ENCODE measurements around the gene RNF175.

Gene RNF175

GRCh38 chr4:153791746-153792617 lies 32.2 kb upstream of the RNF175 start:
- Histone ChIP-seq H3K36me3 (ENCODE audit: low read depth) (no peaks in the 10 kb centered on the region), H3K27me3 (ENCODE audit: insufficient read depth, poor library complexity, severe bottlenecking) (peaks cover 69% of the 10 kb centered on the region), H3K27ac (ENCODE audit: poor library complexity, severe bottlenecking) (no peak overlapping the region), H3K4me3 (ENCODE audit: severe bottlenecking) (no peak overlapping the region), H3K9me3 (ENCODE audit: severe bottlenecking) (no peaks in the 10 kb centered on the region), H3K4me1 (ENCODE audit: insufficient read depth, poor library complexity, severe bottlenecking) (no peaks in the 10 kb centered on the region)
- ATAC-seq (ENCODE audit: low read depth) = peak; percentile 53; the same call in 2 of the 3 replicates
- peak; percentile 33 for TF ChIP-seq CTCF (IDR thresholded peaks at IDR 0.05; ENCODE audit: poor library complexity, severe bottlenecking)
- DNase-seq (ENCODE audit: low spot score) = no peak

GRCh38 chr4:153790962-153791551 lies 31.2 kb upstream of the RNF175 start:
- no peak for TF ChIP-seq CTCF (IDR thresholded peaks at IDR 0.05; ENCODE audit: poor library complexity, severe bottlenecking)
- Histone ChIP-seq H3K36me3 (ENCODE audit: low read depth) (no peaks in the 10 kb centered on the region), H3K9me3 (ENCODE audit: severe bottlenecking) (no peaks in the 10 kb centered on the region), H3K27me3 (ENCODE audit: insufficient read depth, poor library complexity, severe bottlenecking) (peaks cover 79% of the 10 kb centered on the region), H3K27ac (ENCODE audit: poor library complexity, severe bottlenecking) (no peak overlapping the region), H3K4me1 (ENCODE audit: insufficient read depth, poor library complexity, severe bottlenecking) (no peaks in the 10 kb centered on the region), H3K4me3 (ENCODE audit: severe bottlenecking) (no peak overlapping the region)
- ATAC-seq (ENCODE audit: low read depth) (peak; percentile 36), DNase-seq (ENCODE audit: low spot score) (no peak)

GRCh38 chr4:153790500-153790865 lies 30.7 kb upstream of the RNF175 start:
- DNase-seq (ENCODE audit: low spot score) = no peak
- Histone ChIP-seq H3K27me3 (ENCODE audit: insufficient read depth, poor library complexity, severe bottlenecking) (peaks cover 80% of the 10 kb centered on the region), H3K4me1 (ENCODE audit: insufficient read depth, poor library complexity, severe bottlenecking) (no peaks in the 10 kb centered on the region), H3K36me3 (ENCODE audit: low read depth) (no peaks in the 10 kb centered on the region), H3K9me3 (ENCODE audit: severe bottlenecking) (no peaks in the 10 kb centered on the region), H3K27ac (ENCODE audit: poor library complexity, severe bottlenecking) (no peak overlapping the region), H3K4me3 (ENCODE audit: severe bottlenecking) (no peak overlapping the region)
- ATAC-seq (ENCODE audit: low read depth) = no peak
- no peak for TF ChIP-seq CTCF (IDR thresholded peaks at IDR 0.05; ENCODE audit: poor library complexity, severe bottlenecking)

- no peaks in the 10 kb centered on the region for H3K9me3 ChIP-seq (ENCODE audit: severe bottlenecking)
- no peak overlapping the region for H3K4me3 ChIP-seq (ENCODE audit: severe bottlenecking)
- no peaks in the 10 kb centered on the region for H3K4me1 ChIP-seq (ENCODE audit: insufficient read depth, poor library complexity, severe bottlenecking)
- H3K27ac ChIP-seq (ENCODE audit: poor library complexity, severe bottlenecking) = no peak overlapping the region
- TF ChIP-seq CTCF (IDR thresholded peaks at IDR 0.05; ENCODE audit: poor library complexity, severe bottlenecking) = no peak
- H3K36me3 ChIP-seq (ENCODE audit: low read depth) = no peaks in the 10 kb centered on the region
- DNase-seq (ENCODE audit: low spot score) = no peak
- no peak for ATAC-seq (ENCODE audit: low read depth)
- peaks cover 83% of the 10 kb centered on the region for H3K27me3 ChIP-seq (ENCODE audit: insufficient read depth, poor library complexity, severe bottlenecking)
These were observed 30.1 kb upstream of the RNF175 start for GRCh38 chr4:153789741-153790499.

Data from RWPE2 (cell line).